Measurements from ENCODE around the gene YPEL1. TPM values are rescaled to one million over a fixed set of nuclear protein-coding genes. Genes with fewer than 3 reads are reported as not detected.

Gene YPEL1
- total RNA-seq = 0.18 and 0.58 TPM in 2 replicates

DNA sequence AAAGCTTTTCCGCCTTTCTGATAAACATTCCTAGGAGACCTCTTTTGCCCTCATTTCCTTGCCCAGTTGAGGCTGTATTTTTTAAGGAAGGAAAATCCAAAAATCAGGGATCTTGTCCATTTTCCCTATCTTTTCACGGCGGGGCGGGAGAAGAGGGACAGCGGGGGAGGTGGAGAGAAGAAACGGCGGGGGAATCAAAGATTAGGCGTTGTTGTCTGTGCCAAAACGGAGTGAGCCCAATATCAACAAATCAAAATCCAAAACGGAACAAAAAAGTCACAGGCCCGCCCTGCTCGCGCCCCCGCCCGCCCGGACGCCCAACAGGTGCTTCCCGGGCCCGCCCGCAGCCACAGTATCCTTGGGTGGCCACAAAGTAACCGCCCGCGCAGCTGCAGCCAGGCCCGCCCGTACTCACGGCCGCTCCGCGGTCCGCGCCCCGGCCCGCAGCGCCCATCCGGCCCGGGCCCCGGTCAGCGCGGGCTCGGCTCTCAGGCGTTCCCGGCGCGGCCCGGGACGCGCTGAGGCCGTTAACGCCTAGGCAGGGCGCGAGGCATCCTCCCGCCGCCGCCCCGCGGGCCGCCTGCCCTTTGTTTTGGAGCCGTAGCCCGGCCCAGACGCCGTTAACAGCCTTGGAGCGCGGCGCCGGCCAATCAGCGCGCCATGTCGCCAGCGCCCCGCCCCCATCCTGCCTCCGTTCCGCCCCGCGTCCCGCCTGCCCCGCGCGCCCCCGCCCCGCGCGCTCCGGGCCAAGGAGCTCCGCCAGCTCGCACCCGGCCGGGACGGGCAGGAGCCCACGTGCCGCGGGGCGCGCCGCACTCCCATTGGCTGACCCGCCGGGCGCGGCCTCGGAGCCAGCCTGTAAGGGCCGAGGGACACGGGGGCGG, at the start of gene YPEL1:
Gene YPEL1, minus strand, starts transcription at position 595 of the 884 bp plus-strand sequence. CDS start 25,050 bp downstream, outside the sequence.

Other genes starting within 250 kb of the YPEL1 start
- 0.18 TPM in 1 of 2 replicates, not detected in the other for gene RIMBP3C, start 184.3 kb downstream of the YPEL1 start, total RNA-seq
- gene UBE2L3, start 168.1 kb downstream of the YPEL1 start, total RNA-seq = 64.9 and 70.3 TPM in 2 replicates
- 37.2 and 43.5 TPM in 2 replicates for gene YDJC, start 105.8 kb downstream of the YPEL1 start, total RNA-seq
- not detected in 2 replicates for gene CCDC116, start 103.0 kb downstream of the YPEL1 start, total RNA-seq
- 45.6 and 51.2 TPM in 2 replicates for gene SDF2L1, start 93.5 kb downstream of the YPEL1 start, total RNA-seq
- gene PPIL2, start 69.8 kb downstream of the YPEL1 start, total RNA-seq = 18.4 and 28.3 TPM in 2 replicates
- 32.3 and 35.6 TPM in 2 replicates for gene MAPK1, start 131.9 kb upstream of the YPEL1 start, total RNA-seq
- gene PPM1F, start 217.1 kb upstream of the YPEL1 start, total RNA-seq = 35.6 and 43.5 TPM in 2 replicates
- gene TOP3B, start 247.0 kb upstream of the YPEL1 start, total RNA-seq = 25.9 and 26.4 TPM in 2 replicates